SK-N-SH (cell line): ENCODE results near the gene TINAGL1. TPM values are rescaled to one million over a fixed set of nuclear protein-coding genes. Genes with fewer than 3 reads are reported as not detected.

Experiments
- CTCF ChIA-PET: fragments of 300-600, 350-600 bp; formaldehyde crosslinking; extraction: SDS; loops from one replicate; lab custom pipeline; 2021; lab: Yijun Ruan, JAX
- POLR2A ChIA-PET: fragments of 350-600 bp; sonication (Branson Sonifier 250); formaldehyde crosslinking; extraction: SDS; loops from one replicate; lab custom pipeline; 2020; ENCODE audit warnings: antibody characterized with exemption, inconsistent platforms; lab: Yijun Ruan, JAX
- DNase-seq: peaks from one replicate; pipeline ENCODE4 v3.0.0; 2012
- H2AFZ ChIP-seq: fragments of 200-600 bp; sonication (generic); 2 replicates; pipeline ENCODE4 v1.8.1; 2016; ENCODE audit warnings: antibody characterized with exemption, mild to moderate bottlenecking, low read depth
- H3F3A ChIP-seq: fragments of 200-600 bp; sonication (generic); replicated peaks from 2 replicates; pipeline ENCODE3; 2016; ENCODE audit warnings: antibody characterized with exemption, mild to moderate bottlenecking; ENCODE audit not compliant: insufficient read depth
- H3K27ac ChIP-seq, 2 experiments: fragments of 200-500 bp in 1 of 2; fragments of 200-600 bp in 1 of 2; sonication (Bioruptor generic) in 1 of 2; sonication (generic), shearing (Covaris generic) in 1 of 2; 2 replicates each; pipeline versions ENCODE4 v1.5.1 to v1.6.1; 2014 to 2016; ENCODE audit warnings: low read depth in 2 of 2, inconsistent platforms in 1 of 2, low read length in 1 of 2, mild to moderate bottlenecking in 1 of 2, mixed read lengths in 1 of 2
- H3K27me3 ChIP-seq: fragments of 200-600 bp; sonication (generic), shearing (Covaris generic); 2 replicates; pipeline ENCODE4 v1.6.1; 2016; ENCODE audit warnings: mixed run types; ENCODE audit not compliant: insufficient read depth
- H3K36me3 ChIP-seq, 2 experiments: fragments of 200-500 bp in 1 of 2; fragments of 200-600 bp in 1 of 2; sonication (Bioruptor generic) in 1 of 2; sonication (generic) in 1 of 2; replicated peaks in 1 of 2; 2 replicates each; pipeline versions ENCODE3 to v1.5.1; 2014 to 2016; ENCODE audit warnings: low read length in 1 of 2, mild to moderate bottlenecking in 1 of 2; ENCODE audit not compliant: insufficient read depth in 2 of 2, control insufficient read depth in 1 of 2
- H3K4me1 ChIP-seq, 2 experiments: fragments of 200-500 bp in 1 of 2; fragments of 200-600 bp in 1 of 2; sonication (Bioruptor generic) in 1 of 2; sonication (generic), shearing (Covaris generic) in 1 of 2; 2 replicates each; pipeline versions ENCODE4 v1.5.1 to v1.6.1; 2014 to 2016; ENCODE audit warnings: low read depth in 1 of 2, low read length in 1 of 2, mixed run types in 1 of 2; ENCODE audit not compliant: insufficient read depth in 2 of 2, control insufficient read depth in 1 of 2
- H3K4me2 ChIP-seq: fragments of 200-600 bp; sonication (generic), shearing (Covaris generic); 2 replicates; pipeline ENCODE4 v1.6.1; 2017; ENCODE audit warnings: mixed run types
- H3K4me3 ChIP-seq, 2 experiments: fragments of 200-500 bp in 1 of 2; fragments of 200-600 bp in 1 of 2; sonication (Bioruptor generic) in 1 of 2; sonication (generic), shearing (Covaris generic) in 1 of 2; 2 replicates each; pipeline versions ENCODE4 v1.5.1 to v1.8.1; 2014 to 2016; ENCODE audit warnings: low read depth in 2 of 2, inconsistent platforms in 1 of 2, low read length in 1 of 2, mild to moderate bottlenecking in 1 of 2, mixed read lengths in 1 of 2, moderate library complexity in 1 of 2
- H3K79me2 ChIP-seq: fragments of 200-600 bp; sonication (generic); 2 replicates; pipeline ENCODE4 v1.8.1; 2017; ENCODE audit warnings: mild to moderate bottlenecking; ENCODE audit not compliant: insufficient read depth
- H3K9ac ChIP-seq: fragments of 200-600 bp; sonication (generic); 2 replicates; pipeline ENCODE4 v1.6.1; 2017; ENCODE audit warnings: mixed run types
- H3K9me2 ChIP-seq: fragments of 200-600 bp; sonication (generic); 2 replicates; pipeline ENCODE4 v1.6.1; 2017; ENCODE audit warnings: mixed run types
- H3K9me3 ChIP-seq: fragments of 200-600 bp; sonication (generic); 2 replicates; pipeline ENCODE4 v1.6.1; 2017; ENCODE audit warnings: mixed run types, mild to moderate bottlenecking, moderate library complexity
- H4K20me1 ChIP-seq: fragments of 200-600 bp; sonication (generic); 2 replicates; pipeline ENCODE4 v1.6.1; 2017; ENCODE audit warnings: mild to moderate bottlenecking, mixed run types; ENCODE audit not compliant: insufficient read depth
- ELF1 ChIP-seq: IDR thresholded peaks from 2 replicates; pipeline ENCODE4 v1.4.0; 2012
- MEF2A ChIP-seq: IDR thresholded peaks from 2 replicates; pipeline ENCODE4 v1.4.0; 2012; ENCODE audit warnings: low read depth, borderline replicate concordance
- MXI1 ChIP-seq: IDR thresholded peaks from 2 replicates; pipeline ENCODE4 v1.6.1; 2012; ENCODE audit warnings: mild to moderate bottlenecking, low read depth, low read length, improper control_type of control experiment
- PBX3 ChIP-seq: IDR thresholded peaks from 2 replicates; pipeline ENCODE4; 2012
- RAD21 ChIP-seq: IDR thresholded peaks from 2 replicates; pipeline ENCODE4 v1.6.1; 2012; ENCODE audit warnings: mild to moderate bottlenecking, low read length
- REST ChIP-seq: IDR thresholded peaks from 2 replicates; pipeline ENCODE4 v1.6.1; 2012; ENCODE audit warnings: mild to moderate bottlenecking, low read depth, low read length, moderate library complexity
- RFX5 ChIP-seq: IDR thresholded peaks from 2 replicates; pipeline ENCODE4 v1.6.1; 2012; ENCODE audit warnings: mild to moderate bottlenecking, improper control_type of control experiment, low read length
- RXRA ChIP-seq: IDR thresholded peaks from 2 replicates; pipeline ENCODE4 v1.4.0; 2012; ENCODE audit warnings: low read depth, mild to moderate bottlenecking, borderline replicate concordance
- USF1 ChIP-seq: IDR thresholded peaks from 2 replicates; pipeline ENCODE4 v1.4.0; 2012; ENCODE audit warnings: low read depth, borderline replicate concordance
- WGBS: methylation state at CpG from one replicate; pipeline ENCODE4 v1.1.6; 2017; ENCODE audit warnings: low lambda C conversion rate; 5-methylcytosine and 5-hydroxymethylcytosine counted together
- polyA plus RNA-seq, 3 experiments: library from polyadenylated mRNA; depleted of rRNA; stranded (reverse); fragments of >200 nt; gene quantifications; 2 replicates each; pipeline ENCODE4 v1.2.3, GENCODE V29; 2012
- TF ChIP-seq, protein P1 (sequence below): IDR thresholded peaks from 2 replicates; pipeline ENCODE4 v1.4.0; 2012; ENCODE audit warnings: low read depth, borderline replicate concordance

TINAGL1 gene
- polyA plus RNA-seq, 1 of the 3 experiments (the other 2 are of a cell fraction), result not detected

- no peaks in the 10 kb centered on the region for H3K79me2 ChIP-seq
- no peak overlapping the region for H2AFZ ChIP-seq
- no peak overlapping the region for H3K27ac ChIP-seq
- no peaks in the 10 kb centered on the region for H3K9me3 ChIP-seq
- ChIA-PET CTCF (interaction anchor here (0.6 to 1.9 kb wide), 5 partner anchors 34 to 167 kb away, joined by 3 to 6 read pairs (median 4); no protein-coding TSS in a partner anchor), POLR2A (no interaction called here)
- H3K9me2 ChIP-seq, result no peaks in the 10 kb centered on the region
- no peaks in the 10 kb centered on the region for H3F3A ChIP-seq
- no peak overlapping the region for H3K4me3 ChIP-seq
- WGBS, result 88% methylated on average over 9 of the region's 15 CpGs
- TF ChIP-seq PBX3 (no peak), RAD21 (no peak), MEF2A (no peak), MXI1 (no peak), RFX5 (no peak), ELF1 (no peak)
- no peak overlapping the region for H3K4me2 ChIP-seq
- DNase-seq, result no peak
- H3K27me3 ChIP-seq, result no peaks in the 10 kb centered on the region
- H4K20me1 ChIP-seq, result no peaks in the 10 kb centered on the region
- no peaks in the 10 kb centered on the region for H3K36me3 ChIP-seq
- peaks cover 5 to 27% of the 10 kb centered on the region in 2 experiments; a peak in 3 of 4 replicates for H3K4me1 ChIP-seq
- H3K9ac ChIP-seq, result no peak overlapping the region
These were observed 45.8 kb downstream of the TINAGL1 start for GRCh38 chr1:31621847-31622730.

GRCh38 chr1:31623365-31623764, 47.0 kb downstream of the TINAGL1 start:
- no peaks in the 10 kb centered on the region for H3K79me2 ChIP-seq
- H3K4me3 ChIP-seq, result no peak overlapping the region
- H3K36me3 ChIP-seq, result no peaks in the 10 kb centered on the region
- no peaks in the 10 kb centered on the region for H3K9me2 ChIP-seq
- H3K4me1 ChIP-seq, result peaks cover 5 to 37% of the 10 kb centered on the region in 2 experiments; a peak in 3 of 4 replicates
- H3K27me3 ChIP-seq, result no peaks in the 10 kb centered on the region
- ChIA-PET POLR2A (no interaction called here), CTCF (interaction anchor here (1.0 to 3.4 kb wide), 3 partner anchors 17 to 126 kb away, joined by 3 to 11 read pairs (median 3); no protein-coding TSS in a partner anchor)
- no peaks in the 10 kb centered on the region for H3F3A ChIP-seq
- H3K27ac ChIP-seq, result no peak overlapping the region
- TF ChIP-seq REST (peak; percentile 59; the same call in 1 of the 2 replicates), USF1 (no peak), RXRA (no peak), MXI1 (no peak), RFX5 (no peak)
- TF ChIP-seq, protein P1, sequence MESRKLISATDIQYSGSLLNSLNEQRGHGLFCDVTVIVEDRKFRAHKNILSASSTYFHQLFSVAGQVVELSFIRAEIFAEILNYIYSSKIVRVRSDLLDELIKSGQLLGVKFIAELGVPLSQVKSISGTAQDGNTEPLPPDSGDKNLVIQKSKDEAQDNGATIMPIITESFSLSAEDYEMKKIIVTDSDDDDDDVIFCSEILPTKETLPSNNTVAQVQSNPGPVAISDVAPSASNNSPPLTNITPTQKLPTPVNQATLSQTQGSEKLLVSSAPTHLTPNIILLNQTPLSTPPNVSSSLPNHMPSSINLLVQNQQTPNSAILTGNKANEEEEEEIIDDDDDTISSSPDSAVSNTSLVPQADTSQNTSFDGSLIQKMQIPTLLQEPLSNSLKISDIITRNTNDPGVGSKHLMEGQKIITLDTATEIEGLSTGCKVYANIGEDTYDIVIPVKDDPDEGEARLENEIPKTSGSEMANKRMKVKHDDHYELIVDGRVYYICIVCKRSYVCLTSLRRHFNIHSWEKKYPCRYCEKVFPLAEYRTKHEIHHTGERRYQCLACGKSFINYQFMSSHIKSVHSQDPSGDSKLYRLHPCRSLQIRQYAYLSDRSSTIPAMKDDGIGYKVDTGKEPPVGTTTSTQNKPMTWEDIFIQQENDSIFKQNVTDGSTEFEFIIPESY, result no peak
- 0 out of 2 replicates have a peak, but pooled peaks cover 2% of the 10 kb centered on the region for H4K20me1 ChIP-seq
- H3K4me2 ChIP-seq, result no peak overlapping the region
- H3K9ac ChIP-seq, result no peak overlapping the region
- DNase-seq, result no peak
- 93% methylated on average over 10 of the region's 12 CpGs for WGBS
- no peaks in the 10 kb centered on the region for H3K9me3 ChIP-seq
- H2AFZ ChIP-seq, result no peak overlapping the region
